DOHH2 (cell line): Measurements from ENCODE around the gene MPZL2.

Experiments used
- H3F3A ChIP-seq: fragments of 200-600 bp; sonication (generic), shearing (Covaris generic); 2 replicates; pipeline ENCODE4 v1.6.0; 2016; ENCODE audit warnings: antibody characterized with exemption, mild to moderate bottlenecking; ENCODE audit not compliant: control insufficient read depth, insufficient read depth
- H3K27ac ChIP-seq: fragments of 200-600 bp; sonication (generic); 2 replicates; pipeline ENCODE4 v1.5.1; 2014; ENCODE audit warnings: low read depth, mild to moderate bottlenecking, low read length, moderate library complexity
- H3K27me3 ChIP-seq: fragments of 200-600 bp; sonication (generic); 2 replicates; pipeline ENCODE4 v1.6.1; 2014; ENCODE audit warnings: mild to moderate bottlenecking, low read length, mixed read lengths; ENCODE audit not compliant: control insufficient read depth
- H3K36me3 ChIP-seq: fragments of 200-600 bp; sonication (generic); 2 replicates; pipeline ENCODE4 v1.6.1; 2014; ENCODE audit warnings: mild to moderate bottlenecking, low read length, moderate library complexity, mixed read lengths; ENCODE audit not compliant: control insufficient read depth
- H3K4me1 ChIP-seq: fragments of 200-600 bp; sonication (generic); 2 replicates; pipeline ENCODE4 v1.6.1; 2014; ENCODE audit warnings: mild to moderate bottlenecking, low read length, mixed read lengths; ENCODE audit not compliant: control insufficient read depth
- H3K4me2 ChIP-seq: fragments of 200-600 bp; sonication (generic); 2 replicates; pipeline ENCODE4 v1.6.0; 2014; ENCODE audit warnings: mild to moderate bottlenecking, low read length, moderate library complexity
- H3K4me3 ChIP-seq: fragments of 200-600 bp; sonication (generic); 2 replicates; pipeline ENCODE4 v1.5.1; 2014; ENCODE audit warnings: mild to moderate bottlenecking, low read length, mixed read lengths
- H3K79me2 ChIP-seq: fragments of 200-600 bp; sonication (generic); 2 replicates; pipeline ENCODE4 v1.6.1; 2014; ENCODE audit warnings: mild to moderate bottlenecking, low read length, mixed read lengths; ENCODE audit not compliant: control insufficient read depth
- H3K9me2 ChIP-seq: fragments of 200-600 bp; sonication (generic); replicated peaks from 2 replicates; pipeline ENCODE4 v1.6.1; 2014; ENCODE audit warnings: mild to moderate bottlenecking, low read length, mixed read lengths; ENCODE audit not compliant: control insufficient read depth
- H3K9me3 ChIP-seq: fragments of 200-600 bp; sonication (generic); 2 replicates; pipeline ENCODE4 v1.6.1; 2014; ENCODE audit warnings: antibody characterized with exemption, low read length, mixed read lengths; ENCODE audit not compliant: control insufficient read depth, insufficient read depth
- H4K20me1 ChIP-seq: fragments of 200-600 bp; sonication (generic); 2 replicates; pipeline ENCODE4 v1.6.0; 2014; ENCODE audit warnings: low read depth, mild to moderate bottlenecking, antibody characterized with exemption, low read length, moderate library complexity; ENCODE audit not compliant: control insufficient read depth, insufficient read depth
- EZH2phosphoT487 ChIP-seq: fragments of 200-600 bp; sonication (generic); IDR thresholded peaks from 2 replicates; pipeline ENCODE4 v1.6.1; 2017; ENCODE audit warnings: borderline replicate concordance, mild to moderate bottlenecking, antibody characterized with exemption, low read length, moderate library complexity, mixed read lengths
- TF ChIP-seq, protein P1 (sequence below): fragments of 200-600 bp; sonication (generic); IDR thresholded peaks from one replicate; pipeline ENCODE4 v1.5.1; 2014; ENCODE audit warnings: antibody characterized with exemption, mild to moderate bottlenecking, low read depth, low read length; ENCODE audit not compliant: poor library complexity, severe bottlenecking

The MPZL2 gene

DNA sequence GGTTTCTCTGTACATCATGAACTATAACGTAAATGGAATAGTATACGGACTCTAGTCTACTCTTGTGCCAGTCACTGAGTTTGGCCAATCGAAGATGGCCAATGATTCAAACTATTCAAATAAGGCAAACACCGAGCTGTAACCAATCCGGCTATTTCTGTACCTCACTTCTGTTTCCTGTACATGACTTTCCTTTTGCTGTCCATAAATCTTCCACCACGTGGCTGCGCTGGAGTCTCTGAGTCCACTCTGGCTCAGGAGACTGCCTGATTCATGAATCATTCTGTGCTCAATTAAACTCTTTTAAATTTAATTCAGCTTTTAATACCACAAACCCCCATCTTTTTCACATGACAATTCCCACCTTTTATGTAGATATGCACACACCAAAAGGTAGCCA, 37.8 kb downstream of the MPZL2 start:
- no peaks in the 10 kb centered on the region for H3K9me3 ChIP-seq
- no peaks in the 10 kb centered on the region for H3K27me3 ChIP-seq
- peaks cover 62% of the 10 kb centered on the region for H3K4me1 ChIP-seq
- peaks cover 4% of the 10 kb centered on the region; the same call in 1 of the 2 replicates for H3F3A ChIP-seq
- H3K36me3 ChIP-seq = no peaks in the 10 kb centered on the region
- no peaks in the 10 kb centered on the region for H3K79me2 ChIP-seq
- no peak overlapping the region for H3K27ac ChIP-seq
- H3K9me2 ChIP-seq = no peaks in the 10 kb centered on the region
- TF ChIP-seq, protein P1, sequence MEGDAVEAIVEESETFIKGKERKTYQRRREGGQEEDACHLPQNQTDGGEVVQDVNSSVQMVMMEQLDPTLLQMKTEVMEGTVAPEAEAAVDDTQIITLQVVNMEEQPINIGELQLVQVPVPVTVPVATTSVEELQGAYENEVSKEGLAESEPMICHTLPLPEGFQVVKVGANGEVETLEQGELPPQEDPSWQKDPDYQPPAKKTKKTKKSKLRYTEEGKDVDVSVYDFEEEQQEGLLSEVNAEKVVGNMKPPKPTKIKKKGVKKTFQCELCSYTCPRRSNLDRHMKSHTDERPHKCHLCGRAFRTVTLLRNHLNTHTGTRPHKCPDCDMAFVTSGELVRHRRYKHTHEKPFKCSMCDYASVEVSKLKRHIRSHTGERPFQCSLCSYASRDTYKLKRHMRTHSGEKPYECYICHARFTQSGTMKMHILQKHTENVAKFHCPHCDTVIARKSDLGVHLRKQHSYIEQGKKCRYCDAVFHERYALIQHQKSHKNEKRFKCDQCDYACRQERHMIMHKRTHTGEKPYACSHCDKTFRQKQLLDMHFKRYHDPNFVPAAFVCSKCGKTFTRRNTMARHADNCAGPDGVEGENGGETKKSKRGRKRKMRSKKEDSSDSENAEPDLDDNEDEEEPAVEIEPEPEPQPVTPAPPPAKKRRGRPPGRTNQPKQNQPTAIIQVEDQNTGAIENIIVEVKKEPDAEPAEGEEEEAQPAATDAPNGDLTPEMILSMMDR = no peak
- no peak for TF ChIP-seq EZH2phosphoT487
- no peak overlapping the region for H3K4me3 ChIP-seq
- H3K4me2 ChIP-seq = no peak overlapping the region; the same call in 1 of the 2 replicates
- H4K20me1 ChIP-seq = no peaks in the 10 kb centered on the region

DNA sequence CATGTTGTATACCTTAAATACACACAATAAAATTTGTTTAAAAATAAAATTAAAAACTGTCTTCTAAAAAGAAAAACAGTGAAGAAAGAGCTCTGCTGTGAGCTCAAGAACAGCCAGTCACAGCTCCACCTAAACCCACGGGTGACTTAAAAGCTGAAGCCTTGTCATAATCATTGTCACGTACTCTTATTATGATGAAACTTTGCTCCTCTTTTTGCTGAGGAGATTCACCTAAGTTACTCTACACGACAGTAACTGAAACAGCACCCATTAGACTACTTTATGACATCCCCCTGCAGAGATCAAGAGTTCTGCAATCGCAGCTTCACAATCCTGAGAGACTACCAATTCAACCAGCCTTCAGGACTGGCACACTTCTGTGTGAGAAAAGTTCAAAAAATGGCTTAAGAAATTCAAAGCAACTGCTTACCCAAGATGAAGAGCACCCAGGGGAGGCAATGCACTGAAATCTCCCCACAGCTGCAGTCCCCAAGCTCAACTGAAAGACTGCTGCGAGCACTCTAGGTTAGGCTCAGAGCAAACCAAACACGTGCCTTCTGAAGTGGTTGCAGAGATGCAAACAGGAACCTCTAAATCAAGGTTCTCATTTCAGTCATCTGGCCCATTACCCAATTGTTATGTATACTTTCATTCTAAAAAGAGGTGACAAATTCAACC, 39.4 kb downstream of the MPZL2 start, which contains the start of gene JAML:
Gene JAML, minus strand, starts transcription at position 501 of the 678 bp plus-strand sequence. CDS start 10,145 bp downstream, outside the sequence.
- no peaks in the 10 kb centered on the region for H3K79me2 ChIP-seq
- no peaks in the 10 kb centered on the region for H3K9me2 ChIP-seq
- peaks cover 60% of the 10 kb centered on the region for H3K4me1 ChIP-seq
- H3K36me3 ChIP-seq = no peaks in the 10 kb centered on the region
- H3K4me2 ChIP-seq = peak within 1 kb of the TSS; percentile 46
- H3F3A ChIP-seq = peaks cover 4% of the 10 kb centered on the region; the same call in 1 of the 2 replicates
- no peaks in the 10 kb centered on the region for H3K9me3 ChIP-seq
- H3K4me3 ChIP-seq = peak within 1 kb of the TSS; percentile 31
- TF ChIP-seq EZH2phosphoT487 = no peak
- TF ChIP-seq, protein P1 = no peak
- no peaks in the 10 kb centered on the region for H4K20me1 ChIP-seq
- peak within 1 kb of the TSS; percentile 33 for H3K27ac ChIP-seq
- H3K27me3 ChIP-seq = no peaks in the 10 kb centered on the region

- Histone ChIP-seq H3F3A (no peaks in the 10 kb centered on the region; the same call in 1 of the 2 replicates), H3K9me3 (no peaks in the 10 kb centered on the region), H3K27me3 (no peaks in the 10 kb centered on the region), H3K36me3 (no peaks in the 10 kb centered on the region), H3K9me2 (no peaks in the 10 kb centered on the region), H4K20me1 (no peaks in the 10 kb centered on the region), H3K27ac (no peak overlapping the region), H3K4me3 (peak overlapping the region; percentile 10), H3K79me2 (no peaks in the 10 kb centered on the region), H3K4me1 (peaks cover 53% of the 10 kb centered on the region), H3K4me2 (0 out of 2 replicates have a peak overlapping the region, but pooled peaks have one; percentile 17)
- TF ChIP-seq, protein P1 = no peak
- TF ChIP-seq EZH2phosphoT487 = no peak
Observed at GRCh38 chr11:118223992-118224391, 40.1 kb downstream of the MPZL2 start.
